ENCODE data around the gene NR2C2AP.

GRCh38 chr19:19171821-19172532 lies 31.2 kb downstream of the NR2C2AP start:
- no peak for TF ChIP-seq CTCF (IDR thresholded peaks at IDR 0.05; ENCODE audit: extremely low read depth in 1 of 2, insufficient read depth in 1 of 2, low read depth in 1 of 2, low read length in 2 of 2)
- TF ChIP-seq POLR2AphosphoS5 (IDR thresholded peaks at IDR 0.05; ENCODE audit: insufficient read depth, low read depth, low read length): no peak
- no peak for TF ChIP-seq JUN (IDR thresholded peaks at IDR 0.05; ENCODE audit: borderline replicate concordance, insufficient read depth, insufficient read length, low read depth)
- no peak for TF ChIP-seq POLR2A (IDR thresholded peaks at IDR 0.05; ENCODE audit: low read depth, low read length)
- TF ChIP-seq EZH2 (IDR thresholded peaks at IDR 0.05; ENCODE audit: borderline replicate concordance, low read depth, low read length, severe bottlenecking): no peak
- TF ChIP-seq GATA2 (IDR thresholded peaks at IDR 0.05; ENCODE audit: insufficient read depth, insufficient read length, low read depth, low read length): no peak
